ENCODE data around the gene PARP9.

The PARP9 gene

DNA sequence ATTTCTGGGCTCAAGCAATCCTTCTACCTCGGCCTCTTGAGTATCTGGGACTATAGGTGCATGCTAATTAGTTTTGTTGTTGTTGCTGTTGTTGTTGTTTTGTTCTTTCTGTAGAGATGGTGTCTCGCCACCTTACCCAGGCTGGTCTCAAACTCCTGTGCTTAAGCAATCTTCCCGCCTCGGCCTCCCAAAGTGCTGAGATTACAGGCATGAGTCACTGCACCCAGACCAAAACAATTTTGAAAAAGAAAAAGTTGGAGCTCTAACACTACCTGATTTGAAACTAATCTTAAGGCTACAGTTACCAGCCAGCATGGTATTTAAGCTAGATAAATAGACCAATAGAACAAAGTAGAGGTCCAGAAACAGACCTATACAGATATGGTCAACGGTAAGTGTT, 79.1 kb downstream of the PARP9 start:
- DNase-seq (ENCODE audit: low spot score): no peak

DNA sequence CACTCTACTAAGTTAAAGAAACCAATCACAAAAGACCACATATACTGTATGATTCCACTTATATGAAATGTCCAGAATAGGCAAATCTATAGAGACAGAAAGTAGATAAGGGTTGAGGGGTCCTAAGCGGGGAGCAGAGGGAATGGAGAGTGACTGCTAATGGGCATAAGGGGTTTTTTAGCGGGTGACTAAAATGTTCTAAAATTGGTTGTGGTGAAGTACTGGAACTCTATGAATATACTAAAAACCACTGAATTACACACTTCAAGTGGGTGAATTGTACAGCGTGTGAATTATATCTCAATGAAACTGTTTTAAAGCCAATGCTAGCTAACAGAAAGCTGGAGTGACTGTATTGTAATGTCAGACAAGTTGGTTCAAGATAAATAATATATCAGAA, 82.7 kb downstream of the PARP9 start:
- no peak for DNase-seq (ENCODE audit: low spot score)
